Activated naive CD4-positive, alpha-beta T cell (primary cell): Measurements from ENCODE around the gene MEGF10.

ENCODE experiments used
- DNase-seq, 4 experiments: peaks; one replicate each; lab custom pipeline; 2025; lab: John Stamatoyannopoulos, UW

Gene MEGF10

DNA sequence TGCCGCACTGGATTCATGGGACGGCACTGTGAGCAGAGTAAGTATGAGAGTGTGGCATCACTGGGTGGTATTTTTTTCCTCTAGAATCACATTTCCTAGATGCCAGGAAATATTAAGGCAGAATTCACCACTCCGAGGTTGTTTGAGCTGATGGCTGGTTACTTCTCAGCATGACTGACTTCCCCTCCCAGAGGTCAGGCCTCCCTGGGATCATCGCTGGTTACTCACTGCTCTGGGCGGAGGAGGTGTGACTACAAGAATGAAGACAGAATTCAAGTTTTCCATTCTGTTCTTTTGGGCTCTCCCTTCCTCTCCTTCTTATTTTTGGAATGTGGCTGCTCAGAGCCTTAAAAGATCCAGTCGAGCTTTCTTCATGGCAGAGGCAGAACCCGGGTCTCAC lies 150.2 kb downstream of the MEGF10 start:
- no peak for DNase-seq

DNA sequence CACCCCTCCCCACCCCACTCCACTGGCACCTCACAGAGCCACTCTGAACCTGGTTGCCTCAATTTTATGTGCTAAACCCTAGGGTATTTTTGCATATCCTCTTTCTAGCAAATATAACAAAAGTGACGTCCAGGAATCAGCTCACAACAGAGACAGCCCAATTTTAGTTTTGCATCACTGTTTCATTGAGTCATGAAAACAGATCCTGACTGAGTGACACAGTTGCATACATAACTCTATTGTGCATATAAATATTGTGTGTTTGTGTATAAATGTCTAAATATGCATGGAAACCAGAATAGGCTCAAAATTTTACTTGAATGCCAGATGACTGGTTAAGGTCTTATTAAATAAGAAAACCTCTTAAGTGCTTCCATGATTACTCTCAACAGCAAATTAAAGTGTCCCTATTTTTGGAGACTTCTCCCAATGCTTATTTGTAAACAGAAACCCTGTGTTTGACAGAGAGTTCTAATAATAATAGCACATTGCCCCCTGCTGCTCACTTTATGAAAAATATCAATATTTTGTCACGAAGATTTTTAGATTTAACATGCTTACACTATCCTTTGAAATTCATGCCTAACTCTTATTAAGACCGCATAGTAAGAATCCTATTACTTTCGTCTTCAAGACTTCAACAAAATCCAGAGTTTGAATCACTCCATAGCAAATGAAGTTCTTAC lies 151.3 kb downstream of the MEGF10 start:
- DNase-seq: no peak

DNA sequence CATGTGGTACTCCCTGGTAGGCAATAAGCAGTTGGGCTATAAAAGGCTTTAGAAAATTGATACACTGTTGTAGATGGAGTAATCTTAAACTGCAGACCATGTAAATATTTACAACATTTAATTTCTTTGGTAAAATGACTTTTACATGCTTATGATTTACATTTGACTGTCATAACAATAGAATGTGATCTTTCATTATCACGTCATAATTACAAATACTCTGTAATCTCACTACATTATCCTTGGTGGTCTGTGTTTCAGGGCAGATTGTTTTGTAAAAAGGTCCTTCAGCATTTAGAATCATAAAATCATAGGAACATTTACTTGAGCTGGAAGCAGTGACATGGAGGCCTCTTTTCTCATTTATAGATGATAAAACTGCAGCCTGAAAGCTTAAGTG lies 153.6 kb downstream of the MEGF10 start:
- no peak for DNase-seq

DNA sequence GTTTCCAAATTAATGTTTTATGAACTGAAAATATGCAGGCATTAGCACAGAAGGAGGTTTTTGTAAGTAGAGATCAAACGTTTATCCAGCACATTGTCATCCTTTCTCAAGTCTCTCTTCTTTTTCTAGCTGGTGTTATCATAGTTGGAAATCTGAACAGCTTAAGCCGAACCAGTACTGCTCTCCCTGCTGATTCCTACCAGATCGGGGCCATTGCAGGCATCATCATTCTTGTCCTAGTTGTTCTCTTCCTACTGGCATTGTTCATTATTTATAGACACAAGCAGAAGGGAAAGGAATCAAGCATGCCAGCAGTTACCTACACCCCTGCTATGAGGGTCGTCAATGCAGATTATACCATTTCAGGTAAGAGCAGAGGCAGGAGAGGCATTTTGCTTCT lies 154.7 kb downstream of the MEGF10 start:
- no peak for DNase-seq

DNA sequence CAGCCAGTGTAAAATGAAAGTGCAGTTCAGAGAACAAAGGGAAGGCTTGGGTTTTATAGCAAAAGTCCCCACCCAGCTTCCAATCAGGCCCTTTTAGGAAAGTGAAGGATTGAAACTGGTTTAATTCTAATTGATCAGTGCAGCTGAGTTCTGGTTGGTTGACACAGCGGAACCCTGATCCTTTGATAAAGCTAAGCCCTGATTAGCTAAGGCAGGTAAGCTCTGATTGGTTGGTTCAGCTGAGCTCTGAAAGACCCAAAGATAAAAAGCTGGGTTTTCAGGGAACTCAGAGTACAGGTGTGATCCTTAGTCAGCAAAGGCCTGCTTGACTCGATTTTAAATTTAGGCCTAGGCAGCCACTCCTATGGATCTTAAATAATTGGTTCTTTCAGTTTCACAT lies 156.0 kb downstream of the MEGF10 start:
- no peak for DNase-seq

- DNase-seq: no peak
These were observed 157.2 kb downstream of the MEGF10 start for GRCh38 chr5:127447827-127448226.

DNA sequence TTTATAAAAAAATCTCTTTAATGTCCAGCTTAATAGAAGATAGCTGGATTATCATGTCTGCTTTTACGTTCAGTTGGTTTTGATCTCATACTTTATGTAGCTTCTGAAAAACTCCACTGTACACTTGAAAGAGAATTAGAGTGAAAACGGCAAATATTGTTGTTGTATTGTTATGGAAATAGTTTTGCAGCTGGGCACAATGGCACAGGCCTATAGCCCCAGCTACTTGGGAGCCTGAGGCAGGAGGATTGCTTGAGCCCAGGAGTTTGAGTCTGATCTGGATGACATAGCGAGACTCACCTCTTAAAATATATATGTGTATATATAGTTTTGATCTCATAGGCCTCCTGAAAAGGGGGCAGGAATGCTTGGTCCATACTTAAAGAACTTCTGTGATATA lies 159.4 kb downstream of the MEGF10 start:
- no peak for DNase-seq

DNA sequence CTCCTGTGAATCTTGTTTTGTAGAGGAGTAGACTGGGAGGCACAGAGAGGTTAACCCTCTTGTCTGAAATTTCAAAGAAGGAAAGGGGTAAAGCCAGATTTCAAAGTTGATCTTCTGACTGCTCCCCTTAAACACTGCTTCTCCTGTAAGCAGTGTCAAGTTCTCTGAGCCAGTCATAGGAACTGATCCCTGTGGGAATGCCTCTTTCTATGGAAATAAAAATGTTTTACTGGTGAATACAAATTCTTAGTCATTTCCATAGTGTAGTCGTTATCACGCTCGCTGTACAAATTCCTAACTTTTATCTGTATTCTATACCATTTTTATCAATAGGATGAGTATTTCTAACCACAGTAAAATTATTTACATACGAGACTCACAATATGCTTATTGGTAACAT lies 160.5 kb downstream of the MEGF10 start:
- DNase-seq: no peak

GRCh38 chr5:127452626-127453025 lies 162.0 kb downstream of the MEGF10 start:
- no peak for DNase-seq

DNA sequence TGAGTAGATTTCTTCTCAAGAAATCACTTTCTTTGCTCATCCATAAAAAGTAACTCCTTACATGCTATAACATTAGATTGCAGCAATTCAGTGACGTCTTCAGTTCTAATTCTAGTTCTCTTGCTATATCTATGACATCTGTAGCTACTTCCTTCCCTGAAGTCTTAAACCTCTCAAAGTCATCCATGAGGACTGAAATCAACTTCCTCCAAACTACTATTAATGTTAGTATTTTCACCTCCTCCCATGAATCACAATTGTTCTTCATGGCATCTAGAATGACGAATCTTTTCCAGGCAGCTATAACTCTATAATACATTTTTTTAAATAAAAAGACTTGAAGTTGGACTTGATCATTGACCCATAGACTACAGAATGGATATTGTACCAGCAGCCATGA lies 180.6 kb downstream of the MEGF10 start:
- DNase-seq: no peak

DNA sequence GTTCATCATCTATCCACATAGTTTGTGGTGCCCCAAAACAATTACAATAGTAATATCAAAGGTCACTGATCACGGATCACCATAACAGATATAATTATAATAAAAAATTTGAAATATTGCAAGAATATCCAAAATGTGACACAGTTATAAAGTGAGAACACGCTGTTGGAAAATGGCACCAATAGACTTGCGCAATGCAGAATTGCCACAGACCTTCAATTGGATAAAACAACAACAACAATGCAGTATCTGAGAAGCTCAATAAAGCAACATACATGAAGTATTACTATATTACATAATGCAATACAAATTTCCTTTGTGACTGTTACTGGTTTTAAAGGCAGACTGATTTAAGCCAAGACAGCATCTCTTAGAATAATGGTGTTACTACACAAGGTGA lies 182.1 kb downstream of the MEGF10 start:
- no peak for DNase-seq

DNA sequence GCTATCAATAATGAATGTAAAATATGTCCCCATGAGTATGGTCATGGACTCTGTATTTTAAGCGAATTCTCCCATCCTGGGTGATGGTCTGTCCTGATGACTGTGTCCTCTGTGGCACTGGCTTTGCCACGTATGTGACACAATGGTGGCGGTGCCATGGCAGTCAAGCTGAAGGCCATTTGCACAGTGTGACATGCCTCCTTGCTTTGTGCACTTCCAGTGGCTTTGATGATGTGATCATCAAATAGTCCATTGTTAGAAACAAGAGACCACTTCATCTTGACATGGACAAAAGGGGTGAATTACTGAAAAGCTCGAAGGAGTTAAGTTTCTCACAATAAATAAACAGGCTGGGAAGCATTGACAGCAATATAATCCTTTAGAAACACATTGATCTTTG lies 195.9 kb downstream of the MEGF10 start:
- no peak for DNase-seq

DNA sequence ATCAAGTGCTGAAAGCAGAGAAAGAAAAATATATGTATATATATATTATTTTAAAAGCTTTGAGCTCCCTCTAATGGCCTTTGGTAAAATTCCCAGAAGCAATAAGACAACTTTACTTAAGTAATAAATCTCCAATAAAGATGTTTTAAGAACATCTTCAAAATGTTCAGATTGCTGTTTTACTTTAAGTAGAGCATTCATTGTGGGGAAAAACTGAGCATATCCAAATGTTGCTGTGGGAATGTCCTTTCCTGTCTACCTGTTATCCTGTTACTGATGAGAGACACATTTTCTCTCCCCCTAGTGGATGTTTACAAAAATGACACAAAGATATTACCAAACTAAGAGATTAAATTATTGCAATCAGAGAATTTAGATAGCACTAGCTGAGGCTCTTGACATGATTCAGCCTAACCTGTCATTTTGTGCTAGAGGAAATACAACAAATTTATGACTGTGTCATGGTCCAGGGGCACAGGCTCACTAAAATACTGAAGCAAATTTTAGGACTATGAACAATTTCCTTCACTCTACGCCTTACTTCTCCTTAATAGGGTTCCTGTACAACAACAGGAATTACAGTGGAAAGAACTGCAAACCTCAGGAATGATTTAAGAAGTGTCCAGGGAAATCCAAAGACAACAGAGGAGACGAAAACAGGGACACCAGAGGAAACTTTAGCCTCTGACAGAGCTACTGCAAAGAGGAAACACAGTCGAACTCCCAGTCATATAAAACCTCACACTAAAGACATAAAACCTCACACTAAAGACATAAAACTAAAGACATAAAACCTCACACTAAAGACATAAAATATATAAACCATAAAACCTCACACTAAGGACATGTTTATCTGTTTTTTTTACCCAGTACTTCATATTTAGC lies 202.5 kb downstream of the MEGF10 start:
- no peak for DNase-seq

DNA sequence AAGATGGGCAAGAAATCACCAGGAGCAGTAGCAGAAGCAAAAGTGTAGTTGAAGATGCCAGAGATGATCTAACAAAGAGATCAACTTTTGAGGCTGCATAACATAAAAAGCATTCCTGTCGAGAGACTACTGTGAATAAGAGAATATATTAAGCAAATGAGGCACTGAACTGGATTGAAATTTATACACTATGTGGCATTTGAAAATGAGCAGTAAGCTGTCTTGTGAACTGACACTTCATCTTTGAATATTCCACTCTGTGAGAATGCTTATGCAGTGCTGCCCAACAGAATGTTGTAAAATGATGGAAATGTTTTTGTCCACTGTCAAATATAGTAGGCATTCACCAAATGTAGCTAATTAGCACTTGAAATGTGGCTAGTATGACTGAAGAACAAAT lies 208.0 kb downstream of the MEGF10 start:
- DNase-seq: no peak

DNA sequence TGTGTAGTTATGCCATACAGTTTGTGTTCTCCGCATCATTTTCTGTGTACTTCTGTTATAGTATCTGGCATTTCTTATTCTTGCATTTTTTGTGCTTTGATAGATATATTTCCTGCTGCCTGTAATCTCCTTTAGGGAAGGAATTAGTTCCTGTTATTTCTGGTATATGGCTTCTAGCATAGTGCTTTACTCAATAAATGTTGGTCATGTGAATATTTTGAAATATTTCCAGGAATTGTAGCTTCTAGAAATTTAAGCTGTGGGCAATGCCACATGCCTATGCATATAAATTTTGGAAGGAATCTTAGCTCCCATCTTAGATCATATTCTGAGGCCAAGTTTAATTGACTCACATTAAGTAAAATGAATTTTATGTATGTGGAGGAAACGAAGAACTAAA lies 215.3 kb downstream of the MEGF10 start:
- DNase-seq: no peak

DNA sequence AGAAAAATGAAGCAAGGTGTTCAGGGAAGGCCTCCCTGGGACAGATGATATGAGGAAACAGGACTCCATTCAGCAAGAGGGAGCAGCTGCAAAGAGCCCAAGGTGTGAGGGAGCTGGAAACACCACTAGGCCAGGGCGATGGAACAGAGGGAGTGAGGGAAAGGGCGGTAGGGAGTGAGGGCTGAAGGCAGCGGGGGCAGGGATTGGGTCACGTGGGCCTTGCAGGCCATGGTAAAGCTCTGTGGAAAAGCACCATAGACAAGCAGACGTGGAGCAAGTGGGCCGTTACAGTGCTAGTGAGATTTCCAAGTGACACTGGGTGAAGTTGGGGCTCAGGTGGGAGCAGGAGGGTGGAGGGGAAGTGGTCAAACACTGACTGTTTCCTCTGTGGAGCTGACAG lies 216.0 kb downstream of the MEGF10 start:
- DNase-seq: no peak

DNA sequence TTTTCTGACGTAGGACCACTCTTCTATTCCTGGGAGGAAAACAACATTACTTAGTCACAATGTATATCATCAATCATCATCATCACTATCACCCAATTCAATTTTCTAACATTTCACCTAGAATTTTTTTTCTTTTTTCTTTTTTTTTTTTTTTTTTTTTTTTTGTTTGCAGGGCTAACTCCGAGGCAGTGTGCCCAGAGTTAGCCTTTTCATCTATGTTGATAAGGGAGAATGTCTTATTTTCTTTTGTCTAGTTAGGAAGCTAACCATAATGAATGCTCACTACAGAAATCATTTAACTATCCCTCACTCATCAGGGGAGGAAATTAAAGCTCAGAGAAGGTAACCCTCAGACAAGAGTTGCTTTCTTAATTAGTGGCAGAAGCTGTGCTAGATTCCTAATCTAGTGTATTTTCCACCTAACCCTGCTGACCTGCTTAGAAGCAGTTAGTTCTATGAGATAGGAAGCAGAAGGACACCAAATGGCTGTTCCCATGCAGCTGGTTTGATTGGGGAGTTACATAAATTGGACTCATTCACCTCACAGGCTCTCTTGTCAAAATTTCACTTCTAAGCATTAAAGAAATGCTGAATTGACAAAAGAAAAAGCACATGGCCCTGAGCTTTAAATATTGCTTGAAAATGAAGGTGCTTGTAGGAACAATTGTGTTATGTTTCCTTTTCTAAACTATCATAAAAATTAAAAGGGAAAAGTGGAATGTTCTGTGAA lies 218.2 kb downstream of the MEGF10 start:
- no peak for DNase-seq
